ENCODE data around the gene SPG11. TPM values are rescaled to one million over a fixed set of nuclear protein-coding genes. Genes with fewer than 3 reads are reported as not detected.

The SPG11 gene
- total RNA-seq, 1 experiment from 2014 or later: 55.0 TPM

DNA sequence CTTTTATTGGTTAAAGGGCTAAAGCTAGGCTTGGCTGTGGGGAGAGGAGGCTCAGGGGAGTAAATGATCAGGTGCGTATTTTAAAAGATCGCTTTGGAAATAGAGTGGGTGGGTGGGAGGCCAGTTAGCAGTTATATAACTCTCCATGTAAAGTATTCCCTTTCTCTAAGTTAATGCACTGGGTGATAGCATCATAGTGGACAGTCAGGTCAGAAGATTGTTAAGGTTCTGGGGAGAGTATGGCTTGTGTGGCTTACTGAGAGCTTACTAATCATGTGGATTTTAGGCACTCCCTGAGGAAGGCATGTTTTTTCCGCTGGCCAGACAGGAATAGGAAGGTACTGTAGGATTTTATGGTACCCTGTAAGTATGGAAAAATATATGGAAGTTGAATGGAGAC, 132.8 kb downstream of the SPG11 start:
- in situ Hi-C loops (cut with HindIII; ENCODE audit: low pct_unique_long_range_greater_than_20kb, low sequenced_read_pairs): no loop called here

DNA sequence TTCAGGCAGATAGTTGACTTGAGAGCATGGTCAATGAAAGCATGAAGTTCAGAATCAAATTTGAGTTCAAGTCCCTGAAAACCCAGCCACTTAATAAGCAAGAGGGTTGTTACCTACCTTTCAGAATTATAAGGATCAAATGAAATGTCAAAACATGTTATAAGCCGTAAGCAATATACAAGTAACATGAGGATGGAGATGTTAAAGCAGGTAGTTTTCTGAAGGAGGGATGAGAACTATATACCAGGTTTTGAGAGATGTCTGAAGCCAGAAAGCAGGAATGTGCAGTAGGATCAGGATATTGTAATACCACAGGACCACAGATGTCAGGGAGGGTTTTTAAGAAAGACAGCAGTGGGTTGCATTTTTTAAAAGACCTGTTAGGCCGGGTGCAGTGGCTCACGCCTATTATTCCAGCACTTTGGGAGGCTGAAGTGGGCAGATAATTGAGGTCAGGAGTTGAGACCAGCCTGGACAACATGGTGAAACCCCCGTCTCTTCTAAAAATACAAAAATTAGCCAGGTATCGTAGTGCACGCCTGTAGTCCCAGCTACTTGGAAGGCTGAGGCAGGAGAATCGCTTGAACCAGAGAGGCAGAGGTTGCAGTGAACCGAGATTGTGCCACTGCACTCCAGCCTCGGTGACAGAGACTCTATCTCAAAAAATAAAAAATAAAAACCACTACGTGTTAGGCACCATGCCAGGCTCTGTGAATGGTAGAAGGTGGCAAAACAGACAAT, 133.4 kb downstream of the SPG11 start:
- no TSS peak for BruUV-seq (replicated peaks)
- TF ChIP-seq POLR2AphosphoS5 (IDR thresholded peaks at IDR 0.05; ENCODE audit: low read depth, low read length) (peak; percentile 37), SIN3A (IDR thresholded peaks at IDR 0.05; ENCODE audit: borderline replicate concordance, insufficient read depth, low read depth, low read length) (no peak), TCF7L2 (IDR thresholded peaks at IDR 0.05; ENCODE audit: low read depth, low read length) (no peak)
- TF ChIP-seq, protein P1, sequence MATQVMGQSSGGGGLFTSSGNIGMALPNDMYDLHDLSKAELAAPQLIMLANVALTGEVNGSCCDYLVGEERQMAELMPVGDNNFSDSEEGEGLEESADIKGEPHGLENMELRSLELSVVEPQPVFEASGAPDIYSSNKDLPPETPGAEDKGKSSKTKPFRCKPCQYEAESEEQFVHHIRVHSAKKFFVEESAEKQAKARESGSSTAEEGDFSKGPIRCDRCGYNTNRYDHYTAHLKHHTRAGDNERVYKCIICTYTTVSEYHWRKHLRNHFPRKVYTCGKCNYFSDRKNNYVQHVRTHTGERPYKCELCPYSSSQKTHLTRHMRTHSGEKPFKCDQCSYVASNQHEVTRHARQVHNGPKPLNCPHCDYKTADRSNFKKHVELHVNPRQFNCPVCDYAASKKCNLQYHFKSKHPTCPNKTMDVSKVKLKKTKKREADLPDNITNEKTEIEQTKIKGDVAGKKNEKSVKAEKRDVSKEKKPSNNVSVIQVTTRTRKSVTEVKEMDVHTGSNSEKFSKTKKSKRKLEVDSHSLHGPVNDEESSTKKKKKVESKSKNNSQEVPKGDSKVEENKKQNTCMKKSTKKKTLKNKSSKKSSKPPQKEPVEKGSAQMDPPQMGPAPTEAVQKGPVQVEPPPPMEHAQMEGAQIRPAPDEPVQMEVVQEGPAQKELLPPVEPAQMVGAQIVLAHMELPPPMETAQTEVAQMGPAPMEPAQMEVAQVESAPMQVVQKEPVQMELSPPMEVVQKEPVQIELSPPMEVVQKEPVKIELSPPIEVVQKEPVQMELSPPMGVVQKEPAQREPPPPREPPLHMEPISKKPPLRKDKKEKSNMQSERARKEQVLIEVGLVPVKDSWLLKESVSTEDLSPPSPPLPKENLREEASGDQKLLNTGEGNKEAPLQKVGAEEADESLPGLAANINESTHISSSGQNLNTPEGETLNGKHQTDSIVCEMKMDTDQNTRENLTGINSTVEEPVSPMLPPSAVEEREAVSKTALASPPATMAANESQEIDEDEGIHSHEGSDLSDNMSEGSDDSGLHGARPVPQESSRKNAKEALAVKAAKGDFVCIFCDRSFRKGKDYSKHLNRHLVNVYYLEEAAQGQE (IDR thresholded peaks at IDR 0.05; ENCODE audit: insufficient read depth in 1 of 2, low read depth in 2 of 2, low read length in 1 of 2): no peak
- TF ChIP-seq, protein P2, sequence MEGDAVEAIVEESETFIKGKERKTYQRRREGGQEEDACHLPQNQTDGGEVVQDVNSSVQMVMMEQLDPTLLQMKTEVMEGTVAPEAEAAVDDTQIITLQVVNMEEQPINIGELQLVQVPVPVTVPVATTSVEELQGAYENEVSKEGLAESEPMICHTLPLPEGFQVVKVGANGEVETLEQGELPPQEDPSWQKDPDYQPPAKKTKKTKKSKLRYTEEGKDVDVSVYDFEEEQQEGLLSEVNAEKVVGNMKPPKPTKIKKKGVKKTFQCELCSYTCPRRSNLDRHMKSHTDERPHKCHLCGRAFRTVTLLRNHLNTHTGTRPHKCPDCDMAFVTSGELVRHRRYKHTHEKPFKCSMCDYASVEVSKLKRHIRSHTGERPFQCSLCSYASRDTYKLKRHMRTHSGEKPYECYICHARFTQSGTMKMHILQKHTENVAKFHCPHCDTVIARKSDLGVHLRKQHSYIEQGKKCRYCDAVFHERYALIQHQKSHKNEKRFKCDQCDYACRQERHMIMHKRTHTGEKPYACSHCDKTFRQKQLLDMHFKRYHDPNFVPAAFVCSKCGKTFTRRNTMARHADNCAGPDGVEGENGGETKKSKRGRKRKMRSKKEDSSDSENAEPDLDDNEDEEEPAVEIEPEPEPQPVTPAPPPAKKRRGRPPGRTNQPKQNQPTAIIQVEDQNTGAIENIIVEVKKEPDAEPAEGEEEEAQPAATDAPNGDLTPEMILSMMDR (IDR thresholded peaks at IDR 0.05): no peak
- H3K27me3 ChIP-seq (ENCODE audit: control insufficient read depth, insufficient read depth, low read length): no peaks in the 10 kb centered on the region
- H3K36me3 ChIP-seq (ENCODE audit: control insufficient read depth, insufficient read depth, low read length): peaks cover 7% of the 10 kb centered on the region; the same call in 1 of the 2 replicates
- H3K4me1 ChIP-seq (ENCODE audit: control insufficient read depth, insufficient read depth, low read length): no peaks in the 10 kb centered on the region
- in situ Hi-C loops (cut with HindIII; ENCODE audit: low pct_unique_long_range_greater_than_20kb, low sequenced_read_pairs): no loop called here
- no peak overlapping the region for H3K27ac ChIP-seq (ENCODE audit: low read length)
- ATAC-seq: peak; percentile 43; the same call in 1 of the 2 replicates
- no peak overlapping the region for H3K4me3 ChIP-seq (ENCODE audit: low read depth in 2 of 2, low read length in 2 of 2)
- intact Hi-C loops (cut with micrococcal nuclease; ENCODE audit: unreplicated experiment): no loop called here
- DNase-seq (ENCODE audit: low read depth, low spot score): no peak
- H3K9me3 ChIP-seq (ENCODE audit: control insufficient read depth, insufficient read depth, low read depth, low read length): no peaks in the 10 kb centered on the region
- POLR2A ChIA-PET: no interaction called here
- CTCF ChIA-PET: no interaction called here

More for the DNA sequence above, 132.8 kb downstream of the SPG11 start:
- TF ChIP-seq POLR2AphosphoS5 (IDR thresholded peaks at IDR 0.05; ENCODE audit: low read depth, low read length): peak; percentile 56
- no peak for TF ChIP-seq TCF7L2 (IDR thresholded peaks at IDR 0.05; ENCODE audit: low read depth, low read length)
- Histone ChIP-seq H3K36me3 (ENCODE audit: control insufficient read depth, insufficient read depth, low read length) (peaks cover 7% of the 10 kb centered on the region; the same call in 1 of the 2 replicates), H3K9me3 (ENCODE audit: control insufficient read depth, insufficient read depth, low read depth, low read length) (no peaks in the 10 kb centered on the region), H3K27me3 (ENCODE audit: control insufficient read depth, insufficient read depth, low read length) (no peaks in the 10 kb centered on the region), H3K4me3 (ENCODE audit: low read depth in 2 of 2, low read length in 2 of 2) (no peak overlapping the region), H3K27ac (ENCODE audit: low read length) (no peak overlapping the region), H3K4me1 (ENCODE audit: control insufficient read depth, insufficient read depth, low read length) (peaks cover 2% of the 10 kb centered on the region; the same call in 1 of the 2 replicates)
- intact Hi-C loops (cut with micrococcal nuclease; ENCODE audit: unreplicated experiment): no loop called here
- ChIA-PET POLR2A (no interaction called here), CTCF (no interaction called here)
- DNase-seq (ENCODE audit: low read depth, low spot score) (no peak), ATAC-seq (no peak)
- BruUV-seq (replicated peaks): no TSS peak

- BruUV-seq (replicated peaks): no TSS peak
- ChIA-PET CTCF (no interaction called here), POLR2A (no interaction called here)
- no peak overlapping the region for H3K27ac ChIP-seq (ENCODE audit: low read length)
- DNase-seq (ENCODE audit: low read depth, low spot score) (no peak), ATAC-seq (no peak)
- no peaks in the 10 kb centered on the region for H3K27me3 ChIP-seq (ENCODE audit: control insufficient read depth, insufficient read depth, low read length)
- in situ Hi-C loops (cut with HindIII; ENCODE audit: low pct_unique_long_range_greater_than_20kb, low sequenced_read_pairs): no loop called here
- H3K9me3 ChIP-seq (ENCODE audit: control insufficient read depth, insufficient read depth, low read depth, low read length): no peaks in the 10 kb centered on the region
- no peaks in the 10 kb centered on the region for H3K4me1 ChIP-seq (ENCODE audit: control insufficient read depth, insufficient read depth, low read length)
- TF ChIP-seq POLR2AphosphoS5 (IDR thresholded peaks at IDR 0.05; ENCODE audit: low read depth, low read length): no peak
- no peak for TF ChIP-seq SIN3A (IDR thresholded peaks at IDR 0.05; ENCODE audit: borderline replicate concordance, insufficient read depth, low read depth, low read length)
- TF ChIP-seq, protein P1 (IDR thresholded peaks at IDR 0.05; ENCODE audit: insufficient read depth in 1 of 2, low read depth in 2 of 2, low read length in 1 of 2): no peak
- TF ChIP-seq, protein P2 (IDR thresholded peaks at IDR 0.05): no peak
- TF ChIP-seq TCF7L2 (IDR thresholded peaks at IDR 0.05; ENCODE audit: low read depth, low read length): no peak
- H3K36me3 ChIP-seq (ENCODE audit: control insufficient read depth, insufficient read depth, low read length): peaks cover 20% of the 10 kb centered on the region
- intact Hi-C loops (cut with micrococcal nuclease; ENCODE audit: unreplicated experiment): no loop called here
- H3K4me3 ChIP-seq (ENCODE audit: low read depth in 2 of 2, low read length in 2 of 2): no peak overlapping the region
These were observed 136.2 kb downstream of the SPG11 start for GRCh38 chr15:44527241-44527640.

Measured in Panc1 (cell line).